Measurements from ENCODE around the gene BACH2. TPM values are rescaled to one million over a fixed set of nuclear protein-coding genes. Genes with fewer than 3 reads are reported as not detected.

Gene BACH2
- total RNA-seq, 1 donor from 2014 or later, result 5.0 TPM

DNA sequence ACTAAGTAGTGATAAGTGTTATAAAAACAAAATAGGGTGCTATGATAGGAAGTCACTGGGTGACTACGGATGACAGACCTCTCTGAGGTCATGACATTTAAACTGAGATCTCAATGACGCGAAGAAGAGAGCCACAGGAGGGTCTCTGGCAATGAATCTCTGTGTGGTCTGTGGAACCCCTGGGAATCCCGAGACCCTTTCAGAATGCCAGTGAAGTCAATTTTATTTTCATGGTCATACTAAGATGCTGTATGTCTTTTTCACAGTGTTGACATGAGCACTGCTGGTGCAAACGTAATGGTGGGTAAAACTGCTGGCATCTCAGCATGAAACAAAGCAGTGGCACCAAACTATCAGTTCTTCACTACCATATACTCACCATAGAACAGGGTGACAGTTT, 247.3 kb downstream of the BACH2 start:
- H3K36me3 ChIP-seq (ENCODE audit: control insufficient read depth, insufficient read depth, low read length), result no peaks in the 10 kb centered on the region

DNA sequence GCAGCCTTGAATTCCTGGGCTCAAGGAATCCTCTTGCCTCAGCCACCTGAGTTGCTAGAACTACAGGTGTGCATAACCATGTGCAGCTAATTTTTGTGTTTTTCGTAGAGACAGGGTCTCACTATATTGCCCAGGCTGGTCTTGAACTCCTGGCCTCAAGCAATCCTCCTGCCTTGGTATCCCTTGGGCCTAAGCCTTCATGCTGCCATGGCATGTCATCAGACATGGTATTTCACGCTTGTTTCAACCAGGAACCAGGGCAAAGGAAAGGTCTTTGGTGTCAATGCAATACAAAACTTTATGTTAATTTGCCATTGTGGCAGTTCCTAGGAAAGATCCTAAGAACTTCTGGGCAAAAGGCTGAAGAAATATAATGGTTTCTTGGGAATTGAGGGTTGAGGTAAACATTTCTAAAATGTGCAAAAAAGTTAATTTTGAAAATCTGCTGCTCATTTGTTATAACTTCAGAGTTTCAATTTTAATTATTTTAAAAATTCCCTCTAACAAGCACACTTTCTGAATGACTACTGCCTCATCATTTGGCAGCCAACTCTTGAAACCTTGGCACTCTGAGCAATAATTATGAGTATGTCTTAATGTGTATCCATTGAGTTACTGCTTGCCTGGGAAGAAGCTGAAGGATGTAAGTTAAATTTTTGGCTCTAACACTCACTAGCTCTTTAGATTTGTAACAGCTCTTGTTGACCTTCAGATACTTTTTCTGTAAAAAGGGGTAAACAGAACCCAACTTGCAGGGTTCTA, 248.3 kb downstream of the BACH2 start:
- Histone ChIP-seq H3K27me3 (ENCODE audit: control insufficient read depth, insufficient read depth, low read length) (no peaks in the 10 kb centered on the region), H3K4me3 (ENCODE audit: low read depth, low read length) (no peak overlapping the region), H3K36me3 (ENCODE audit: control insufficient read depth, insufficient read depth, low read length) (no peaks in the 10 kb centered on the region)
- DNase-seq (ENCODE audit: low read depth), result no peak
- TF ChIP-seq CTCF (IDR thresholded peaks at IDR 0.05; ENCODE audit: insufficient read depth, low read length, poor library complexity, severe bottlenecking), result no peak

More for the DNA sequence above, 247.3 kb downstream of the BACH2 start:
- DNase-seq (ENCODE audit: low read depth), result no peak
- no peaks in the 10 kb centered on the region for H3K27me3 ChIP-seq (ENCODE audit: control insufficient read depth, insufficient read depth, low read length)
- H3K4me3 ChIP-seq (ENCODE audit: low read depth, low read length), result no peak overlapping the region
- TF ChIP-seq CTCF (IDR thresholded peaks at IDR 0.05; ENCODE audit: insufficient read depth, low read length, poor library complexity, severe bottlenecking), result no peak

- DNase-seq (ENCODE audit: low read depth), result no peak
- TF ChIP-seq CTCF (IDR thresholded peaks at IDR 0.05; ENCODE audit: insufficient read depth, low read length, poor library complexity, severe bottlenecking), result no peak
- Histone ChIP-seq H3K4me3 (ENCODE audit: low read depth, low read length) (no peak overlapping the region), H3K27me3 (ENCODE audit: control insufficient read depth, insufficient read depth, low read length) (no peaks in the 10 kb centered on the region), H3K36me3 (ENCODE audit: control insufficient read depth, insufficient read depth, low read length) (no peaks in the 10 kb centered on the region)
These were observed 251.1 kb downstream of the BACH2 start for GRCh38 chr6:90045535-90045934.

- DNase-seq (ENCODE audit: low read depth), result no peak
- TF ChIP-seq CTCF (IDR thresholded peaks at IDR 0.05; ENCODE audit: insufficient read depth, low read length, poor library complexity, severe bottlenecking), result no peak
- Histone ChIP-seq H3K27me3 (ENCODE audit: control insufficient read depth, insufficient read depth, low read length) (no peaks in the 10 kb centered on the region), H3K4me3 (ENCODE audit: low read depth, low read length) (no peak overlapping the region), H3K36me3 (ENCODE audit: control insufficient read depth, insufficient read depth, low read length) (no peaks in the 10 kb centered on the region)
These were observed 251.7 kb downstream of the BACH2 start for GRCh38 chr6:90044833-90045381.

- H3K4me3 ChIP-seq (ENCODE audit: low read depth, low read length), result no peak overlapping the region
- DNase-seq (ENCODE audit: low read depth), result no peak
- H3K27me3 ChIP-seq (ENCODE audit: control insufficient read depth, insufficient read depth, low read length), result no peaks in the 10 kb centered on the region
- H3K36me3 ChIP-seq (ENCODE audit: control insufficient read depth, insufficient read depth, low read length), result no peaks in the 10 kb centered on the region
- TF ChIP-seq CTCF (IDR thresholded peaks at IDR 0.05; ENCODE audit: insufficient read depth, low read length, poor library complexity, severe bottlenecking), result no peak
These were observed 252.3 kb downstream of the BACH2 start for GRCh38 chr6:90044182-90044832.

Measured in kidney epithelial cell (primary cell).